IMR-90 (cell line): ENCODE results near the gene PLEKHB1. TPM values are rescaled to one million over a fixed set of nuclear protein-coding genes. Genes with fewer than 3 reads are reported as not detected.

Experiments used
- ATAC-seq: fragments of 200-7000 bp; cut with Tn5 transposase; 2 replicates; pipeline ENCODE4 v1.9.1; 2020; ENCODE audit warnings: low read depth, mild to moderate bottlenecking, moderate library complexity
- BruUV-seq: library from RNA; stranded (reverse); fragments of 400-500 nt; replicated peaks from 2 replicates; lab custom pipeline; 2021; lab: Mats Ljungman, UMichigan
- CTCF ChIA-PET: fragments of 300-600 bp; formaldehyde crosslinking; extraction: SDS; loops from one replicate; lab custom pipeline; 2021; ENCODE audit warnings: antibody characterized with exemption; lab: Yijun Ruan, JAX
- POLR2A ChIA-PET: fragments of 300-600 bp; sonication (Branson Sonifier 250); formaldehyde crosslinking; loops from one replicate; lab custom pipeline; 2022; ENCODE audit warnings: antibody characterized with exemption; ENCODE audit not compliant: unreplicated experiment; lab: Charles Lee
- DNase-seq: peaks from one replicate; pipeline ENCODE4 v3.0.0; 2013
- H2AFZ ChIP-seq: replicated peaks from 2 replicates; pipeline ENCODE3; 2013; ENCODE audit warnings: low read length, mild to moderate bottlenecking; ENCODE audit not compliant: poor library complexity
- H2AK5ac ChIP-seq: 2 replicates; pipeline ENCODE4 v1.6.1; 2013; ENCODE audit warnings: low read depth, low read length, inconsistent platforms
- H2AK9ac ChIP-seq: replicated peaks from 2 replicates; pipeline ENCODE3; 2013; ENCODE audit warnings: mild to moderate bottlenecking, low read depth, low read length, moderate library complexity; ENCODE audit not compliant: poor library complexity
- H2BK120ac ChIP-seq: 2 replicates; pipeline ENCODE4 v1.6.1; 2013; ENCODE audit warnings: low read depth, low read length, inconsistent platforms
- H2BK15ac ChIP-seq: 3 replicates; pipeline ENCODE4 v1.6.1; 2013; ENCODE audit warnings: low read depth, low read length, inconsistent platforms
- H2BK20ac ChIP-seq: 2 replicates; pipeline ENCODE4 v1.6.1; 2013; ENCODE audit warnings: low read depth, mild to moderate bottlenecking, inconsistent platforms, low read length, moderate library complexity
- H2BK5ac ChIP-seq: 2 replicates; pipeline ENCODE4 v1.6.1; 2013; ENCODE audit warnings: mild to moderate bottlenecking, low read depth, low read length, inconsistent platforms; ENCODE audit not compliant: poor library complexity, severe bottlenecking
- H3K14ac ChIP-seq: replicated peaks from 2 replicates; pipeline ENCODE4 v1.6.1; 2013; ENCODE audit warnings: low read depth, low read length, inconsistent platforms
- H3K18ac ChIP-seq: 2 replicates; pipeline ENCODE4 v1.6.1; 2013; ENCODE audit warnings: low read depth, low read length, control low read depth
- H3K23ac ChIP-seq: 2 replicates; pipeline ENCODE4 v1.6.1; 2013; ENCODE audit warnings: low read depth, low read length, inconsistent platforms
- H3K27ac ChIP-seq: 2 replicates; pipeline ENCODE4 v1.5.1; 2013; ENCODE audit warnings: mild to moderate bottlenecking, control low read depth, low read length; ENCODE audit not compliant: insufficient read depth
- H3K27me3 ChIP-seq: 2 replicates; pipeline ENCODE4 v1.6.1; 2013; ENCODE audit warnings: low read length; ENCODE audit not compliant: control insufficient read depth, insufficient read depth
- H3K36me3 ChIP-seq: 2 replicates; pipeline ENCODE4 v1.6.1; 2013; ENCODE audit warnings: low read length, mixed read lengths; ENCODE audit not compliant: control insufficient read depth, insufficient read depth
- H3K4ac ChIP-seq: 2 replicates; pipeline ENCODE4 v1.6.1; 2013; ENCODE audit warnings: low read depth, low read length, inconsistent platforms
- H3K4me1 ChIP-seq: 2 replicates; pipeline ENCODE4 v1.6.1; 2013; ENCODE audit warnings: low read length, mixed read lengths; ENCODE audit not compliant: control insufficient read depth, insufficient read depth
- H3K4me2 ChIP-seq: 2 replicates; pipeline ENCODE4 v1.6.1; 2013; ENCODE audit warnings: low read depth, mild to moderate bottlenecking, control low read depth, low read length, moderate library complexity
- H3K4me3 ChIP-seq: 2 replicates; pipeline ENCODE4 v1.5.1; 2013; ENCODE audit warnings: low read depth, mild to moderate bottlenecking, control low read depth, low read length, moderate library complexity; ENCODE audit not compliant: insufficient read depth
- H3K56ac ChIP-seq: 2 replicates; pipeline ENCODE4 v1.6.1; 2013; ENCODE audit warnings: low read length, inconsistent platforms; ENCODE audit not compliant: insufficient read depth; ENCODE audit errors: extremely low read depth
- H3K79me1 ChIP-seq, 2 experiments: 2 replicates each; pipeline ENCODE4 v1.6.1; 2013; ENCODE audit warnings: low read length in 2 of 2, inconsistent platforms in 1 of 2, low read depth in 1 of 2
- H3K9ac ChIP-seq: 2 replicates; pipeline ENCODE4 v1.6.1; 2013; ENCODE audit warnings: low read depth, low read length, control low read depth
- H3K9me1 ChIP-seq: 2 replicates; pipeline ENCODE4 v1.6.1; 2013; ENCODE audit warnings: low read length, inconsistent platforms; ENCODE audit not compliant: insufficient read depth
- H3K9me3 ChIP-seq: 2 replicates; pipeline ENCODE4 v1.6.1; 2013; ENCODE audit warnings: low read length; ENCODE audit not compliant: control insufficient read depth, insufficient read depth
- H4K20me1 ChIP-seq: 2 replicates; pipeline ENCODE4 v1.6.1; 2013; ENCODE audit warnings: low read length, inconsistent platforms; ENCODE audit not compliant: insufficient read depth
- H4K5ac ChIP-seq: 2 replicates; pipeline ENCODE4 v1.6.1; 2013; ENCODE audit warnings: mild to moderate bottlenecking, low read depth, low read length, control low read depth
- H4K8ac ChIP-seq, 2 experiments: 2 replicates each; pipeline ENCODE4 v1.6.1; 2013; ENCODE audit warnings: low read depth in 2 of 2, low read length in 2 of 2, control low read depth in 1 of 2, inconsistent platforms in 1 of 2
- H4K91ac ChIP-seq: 2 replicates; pipeline ENCODE4 v1.6.1; 2013; ENCODE audit warnings: low read depth, low read length, inconsistent platforms; ENCODE audit not compliant: insufficient read depth
- CEBPB ChIP-seq: IDR thresholded peaks from 2 replicates; pipeline ENCODE4 v1.6.1; 2012; ENCODE audit warnings: low read depth, low read length, improper control_type of control experiment
- CHD1 ChIP-seq: IDR thresholded peaks from 2 replicates; pipeline ENCODE4 v1.6.1; 2012; ENCODE audit warnings: low read depth, low read length, improper control_type of control experiment
- MAFK ChIP-seq: IDR thresholded peaks from 2 replicates; pipeline ENCODE4 v1.6.1; 2012; ENCODE audit warnings: low read depth, low read length, improper control_type of control experiment
- MAZ ChIP-seq: IDR thresholded peaks from 2 replicates; pipeline ENCODE4 v1.6.1; 2012; ENCODE audit warnings: low read depth, mild to moderate bottlenecking, low read length, improper control_type of control experiment, moderate library complexity, borderline replicate concordance
- RAD21 ChIP-seq: IDR thresholded peaks from 2 replicates; pipeline ENCODE4 v1.6.1; 2012; ENCODE audit warnings: low read length, improper control_type of control experiment
- RCOR1 ChIP-seq: IDR thresholded peaks from 2 replicates; pipeline ENCODE4 v1.6.1; 2012; ENCODE audit warnings: mild to moderate bottlenecking, low read length, improper control_type of control experiment; ENCODE audit not compliant: insufficient replicate concordance
- RFX5 ChIP-seq: IDR thresholded peaks from 2 replicates; pipeline ENCODE4 v1.8.0; 2012; ENCODE audit warnings: low read depth, mild to moderate bottlenecking, low read length, moderate library complexity
- WGBS, 2 experiments: methylation state at CpG; one replicate each; pipeline versions ENCODE4 v1.1.5 to v1.1.7; 2013; ENCODE audit warnings: missing lambda C conversion rate in 2 of 2; ENCODE audit not compliant: insufficient read length in 1 of 2; ENCODE audit errors: extremely low coverage in 2 of 2; 5-methylcytosine and 5-hydroxymethylcytosine counted together
- dilution Hi-C: fragments of 300-500 bp; cut with HindIII; formaldehyde crosslinking; loops from one replicate; pipeline ENCODE4 v1.14.3; 2018; ENCODE audit warnings: low sequenced_read_pairs; ENCODE audit not compliant: unreplicated experiment
- in situ Hi-C: fragments of 300-500 bp; cut with MboI; formaldehyde crosslinking; loops from 3 replicates; pipeline ENCODE4 v1.14.3; 2019; ENCODE audit warnings: low sequenced_read_pairs, inconsistent platforms, mixed read lengths
- intact Hi-C: fragments of 100-400 bp; cut with micrococcal nuclease; formaldehyde crosslinking; loops from 2 replicates; pipeline ENCODE4 v1.10.0; 2022
- polyA plus RNA-seq, 3 experiments: library from polyadenylated mRNA; depleted of rRNA; stranded (reverse); fragments of >200 nt; gene quantifications; 2 replicates each; pipeline ENCODE4 v1.2.3, GENCODE V29; 2012; ENCODE audit warnings: low replicate concordance in 1 of 3
- total RNA-seq: library from RNA; depleted of rRNA; stranded (reverse); fragments of >200 nt; gene quantifications from 2 replicates; pipeline ENCODE4 v1.2.3, GENCODE V29; 2012
- TF ChIP-seq, protein P1 (sequence below): conservative IDR thresholded peaks from 2 replicates; pipeline ENCODE4 v1.5.1; 2012; ENCODE audit warnings: mild to moderate bottlenecking, low read depth, low read length, improper control_type of control experiment

PLEKHB1 gene
- total and polyA plus RNA-seq, 2 of the 4 experiments (the other 2 are of a cell fraction), result 0.36 to 0.86 TPM

DNA sequence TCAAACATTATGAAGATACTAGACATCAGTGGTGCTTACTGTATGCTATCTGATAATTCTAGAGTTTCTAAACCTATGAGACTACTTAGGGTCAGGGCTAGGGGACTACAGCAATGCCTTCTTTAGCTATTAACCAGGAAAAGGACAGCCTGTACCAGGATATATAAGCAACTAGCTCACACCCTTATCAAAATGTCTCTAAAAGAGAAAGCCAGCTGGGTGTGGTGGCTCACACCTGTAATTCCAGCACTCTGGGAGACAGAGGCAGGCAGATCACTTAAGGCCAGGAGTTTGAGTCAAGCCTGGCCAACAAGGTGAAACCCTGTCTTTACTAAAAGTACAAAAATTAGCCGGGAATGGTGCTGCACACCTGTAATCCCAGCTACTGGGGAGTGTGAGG, 58.7 kb downstream of the PLEKHB1 start:
- H3K9me1 ChIP-seq, result no peaks in the 10 kb centered on the region
- no TSS peak for BruUV-seq
- H2AK5ac ChIP-seq, result no peak overlapping the region
- no peak overlapping the region for H3K23ac ChIP-seq
- no peak overlapping the region for H3K9ac ChIP-seq
- no peak overlapping the region for H2BK120ac ChIP-seq
- no peak overlapping the region for H4K91ac ChIP-seq
- no peaks in the 10 kb centered on the region for H3K4me1 ChIP-seq
- no peak overlapping the region for H3K14ac ChIP-seq
- no peaks in the 10 kb centered on the region for H3K9me3 ChIP-seq
- H4K8ac ChIP-seq, result no peak overlapping the region
- dilution Hi-C loops, result no loop called here
- in situ Hi-C loops, result no loop called here
- no peak overlapping the region for H3K27ac ChIP-seq
- no peaks in the 10 kb centered on the region for H4K20me1 ChIP-seq
- no peaks in the 10 kb centered on the region for H3K27me3 ChIP-seq
- no CpG with 5 or more reads among the region's 1 CpG for WGBS, 2 experiments
- no peak overlapping the region for H3K4me2 ChIP-seq
- DNase-seq (no peak), ATAC-seq (no peak)
- H2AFZ ChIP-seq, result no peak overlapping the region
- no peak overlapping the region for H2BK5ac ChIP-seq
- POLR2A ChIA-PET, result no interaction called here
- H4K5ac ChIP-seq, result no peak overlapping the region
- TF ChIP-seq RCOR1 (no peak), MAFK (no peak), RFX5 (no peak), RAD21 (no peak), CEBPB (no peak), MAZ (no peak), CHD1 (no peak)
- TF ChIP-seq, protein P1, sequence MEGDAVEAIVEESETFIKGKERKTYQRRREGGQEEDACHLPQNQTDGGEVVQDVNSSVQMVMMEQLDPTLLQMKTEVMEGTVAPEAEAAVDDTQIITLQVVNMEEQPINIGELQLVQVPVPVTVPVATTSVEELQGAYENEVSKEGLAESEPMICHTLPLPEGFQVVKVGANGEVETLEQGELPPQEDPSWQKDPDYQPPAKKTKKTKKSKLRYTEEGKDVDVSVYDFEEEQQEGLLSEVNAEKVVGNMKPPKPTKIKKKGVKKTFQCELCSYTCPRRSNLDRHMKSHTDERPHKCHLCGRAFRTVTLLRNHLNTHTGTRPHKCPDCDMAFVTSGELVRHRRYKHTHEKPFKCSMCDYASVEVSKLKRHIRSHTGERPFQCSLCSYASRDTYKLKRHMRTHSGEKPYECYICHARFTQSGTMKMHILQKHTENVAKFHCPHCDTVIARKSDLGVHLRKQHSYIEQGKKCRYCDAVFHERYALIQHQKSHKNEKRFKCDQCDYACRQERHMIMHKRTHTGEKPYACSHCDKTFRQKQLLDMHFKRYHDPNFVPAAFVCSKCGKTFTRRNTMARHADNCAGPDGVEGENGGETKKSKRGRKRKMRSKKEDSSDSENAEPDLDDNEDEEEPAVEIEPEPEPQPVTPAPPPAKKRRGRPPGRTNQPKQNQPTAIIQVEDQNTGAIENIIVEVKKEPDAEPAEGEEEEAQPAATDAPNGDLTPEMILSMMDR, result no peak
- CTCF ChIA-PET, result no interaction called here
- H3K56ac ChIP-seq, result no peak overlapping the region
- H2AK9ac ChIP-seq, result no peak overlapping the region
- no peak overlapping the region for H2BK20ac ChIP-seq
- H3K18ac ChIP-seq, result no peak overlapping the region
- no peak overlapping the region for H2BK15ac ChIP-seq
- no peak overlapping the region for H3K4me3 ChIP-seq
- H3K79me1 ChIP-seq, result peaks cover 7 to 13% of the 10 kb centered on the region in 2 experiments; a peak in 3 of 4 replicates
- intact Hi-C loops, result no loop called here
- H3K4ac ChIP-seq, result no peak overlapping the region
- H3K36me3 ChIP-seq, result peaks cover 26% of the 10 kb centered on the region
